Epithelial cell of prostate (primary cell): ENCODE data around the gene TTN.
"Not testable (repeated sequence)": the region's sequence is repeated elsewhere in the genome, so short reads cannot be mapped to it uniquely, and the experiment has no call there.

Source experiments
- DNase-seq: peaks from one replicate; pipeline ENCODE4 v3.0.0-alpha.2; 2011; ENCODE audit warnings: low read depth, low spot score
- H3K27ac ChIP-seq: fragments of 450-650 bp; 2 replicates; pipeline ENCODE4 v1.5.1; 2017; ENCODE audit warnings: mild to moderate bottlenecking

Gene TTN

DNA sequence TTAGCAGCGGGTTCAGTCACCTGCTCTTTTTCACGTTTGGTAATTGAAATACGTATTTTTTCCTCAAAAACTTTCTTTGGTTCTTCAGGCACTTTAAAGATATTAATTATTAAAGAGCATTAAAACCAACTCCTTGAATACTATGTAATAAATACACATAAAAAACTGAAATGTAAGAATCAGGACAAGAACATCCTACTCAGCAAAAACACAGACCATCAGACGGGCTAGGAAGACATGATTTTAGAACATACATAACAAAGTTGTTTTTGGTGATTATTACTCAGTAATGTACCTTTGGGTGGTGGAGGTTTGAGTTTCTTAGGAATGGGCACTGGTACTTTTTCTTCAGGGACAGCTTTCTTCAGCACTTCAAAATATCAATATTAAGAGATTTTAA, 126.1 kb downstream of the TTN start:
- no peak overlapping the region for H3K27ac ChIP-seq
- DNase-seq: no peak

GRCh38 chr2:178679891-178680290, 127.3 kb downstream of the TTN start:
- no peak for DNase-seq
- no peak overlapping the region for H3K27ac ChIP-seq

DNA sequence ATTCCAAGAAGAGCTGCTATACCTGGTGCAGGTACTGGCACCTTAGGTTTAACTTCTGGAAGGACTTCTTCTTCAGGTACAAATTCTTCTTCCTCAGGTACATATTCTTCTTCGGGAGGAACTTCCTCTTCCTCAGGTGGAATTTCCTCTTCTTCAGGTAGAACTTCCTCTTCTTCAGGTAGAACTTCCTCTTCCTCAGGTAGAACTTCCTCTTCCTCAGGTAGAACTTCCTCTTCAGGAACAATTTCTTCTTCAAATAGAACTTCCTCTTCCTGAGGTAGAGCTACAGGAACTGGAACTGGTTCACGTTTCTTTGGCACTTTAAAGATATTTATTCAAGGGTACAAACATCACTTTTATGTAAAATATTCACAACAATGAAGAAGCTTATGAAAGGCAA, 129.6 kb downstream of the TTN start:
- no peak overlapping the region for H3K27ac ChIP-seq
- DNase-seq: no peak

GRCh38 chr2:178676046-178676445, 131.2 kb downstream of the TTN start:
- DNase-seq: no peak
- H3K27ac ChIP-seq: no peak overlapping the region

GRCh38 chr2:178674122-178674521, 133.1 kb downstream of the TTN start:
- DNase-seq: no peak
- H3K27ac ChIP-seq: no peak overlapping the region

DNA sequence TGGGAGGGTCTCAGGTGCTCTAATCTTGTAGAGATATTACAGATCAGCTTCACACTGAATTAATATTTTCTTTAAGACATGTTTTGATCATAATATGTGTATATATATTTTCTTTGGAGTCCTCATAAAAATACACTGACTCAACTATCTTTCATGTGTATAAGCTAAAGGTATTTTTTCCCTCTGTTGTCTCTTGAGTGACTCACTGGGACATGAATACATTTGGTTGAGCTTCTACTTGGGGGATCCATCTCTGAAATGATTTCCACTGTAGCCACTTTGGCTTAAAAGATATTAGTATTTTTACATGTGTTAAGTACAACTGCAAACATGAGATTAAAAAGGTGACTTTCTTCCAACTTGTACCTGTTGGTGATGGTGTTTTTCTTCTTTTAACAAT, 140.8 kb downstream of the TTN start:
- no peak for DNase-seq
- H3K27ac ChIP-seq: no peak overlapping the region

DNA sequence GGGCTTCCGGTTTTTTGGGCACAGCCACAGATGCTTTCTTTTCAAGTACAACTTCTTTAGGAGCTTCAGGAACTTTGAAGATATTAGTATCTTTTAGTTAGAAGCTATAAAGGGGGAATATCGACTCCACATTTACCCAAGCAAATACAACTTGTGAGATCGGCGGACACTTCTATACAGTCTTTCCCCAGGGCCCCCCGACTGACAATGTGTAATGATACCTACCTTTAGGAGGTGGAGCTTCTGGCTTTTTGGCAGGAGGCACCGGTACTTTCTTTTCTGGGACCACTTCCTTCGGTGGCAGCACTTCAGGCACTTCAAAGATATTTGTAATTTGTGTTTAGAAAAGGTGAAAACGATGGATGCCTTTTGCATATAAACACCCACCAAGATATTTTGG, 148.7 kb downstream of the TTN start:
- not testable (repeated sequence) for H3K27ac ChIP-seq, DNase-seq

DNA sequence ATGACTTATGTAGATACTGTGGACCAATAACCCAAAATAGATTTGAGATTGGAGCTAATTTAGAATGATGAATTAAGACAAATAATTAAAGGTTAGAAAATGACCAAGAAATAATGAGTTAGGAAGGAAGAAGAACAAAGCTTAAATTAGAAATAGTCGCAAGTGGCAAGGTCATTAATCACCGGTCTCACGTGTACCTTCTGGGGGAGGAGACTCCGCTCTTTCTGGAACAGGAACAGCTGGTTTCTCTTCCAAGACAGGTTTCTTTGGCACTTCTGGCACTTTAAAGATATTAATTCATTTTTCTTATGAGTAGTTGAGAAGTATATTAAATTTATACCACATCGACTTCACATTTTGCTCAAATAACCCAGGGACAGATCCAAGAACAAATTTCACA, 156.7 kb downstream of the TTN start:
- H3K27ac ChIP-seq: no peak overlapping the region
- no peak for DNase-seq

DNA sequence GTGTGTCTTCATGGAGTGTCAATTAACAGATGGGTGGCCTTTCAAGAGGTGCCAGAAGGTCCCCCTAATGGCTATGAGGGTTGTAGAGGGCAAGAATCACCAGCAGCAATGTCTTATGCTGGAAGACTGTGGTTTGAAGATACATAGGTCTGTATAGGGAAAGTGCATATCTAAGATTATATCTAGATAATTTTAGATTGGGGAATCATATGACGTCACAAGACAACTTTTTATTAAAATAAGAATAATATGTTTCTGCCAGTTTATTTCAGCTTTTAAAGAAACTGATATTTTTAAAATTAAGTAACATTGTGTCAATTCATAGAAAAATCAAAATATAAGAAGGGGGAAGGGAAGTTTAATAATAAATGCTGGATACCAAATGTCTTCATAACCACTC, 162.3 kb downstream of the TTN start:
- DNase-seq: no peak
- H3K27ac ChIP-seq: no peak overlapping the region

- H3K27ac ChIP-seq: no peak overlapping the region
- no peak for DNase-seq
Observed at GRCh38 chr2:178641498-178641897, 165.7 kb downstream of the TTN start.

DNA sequence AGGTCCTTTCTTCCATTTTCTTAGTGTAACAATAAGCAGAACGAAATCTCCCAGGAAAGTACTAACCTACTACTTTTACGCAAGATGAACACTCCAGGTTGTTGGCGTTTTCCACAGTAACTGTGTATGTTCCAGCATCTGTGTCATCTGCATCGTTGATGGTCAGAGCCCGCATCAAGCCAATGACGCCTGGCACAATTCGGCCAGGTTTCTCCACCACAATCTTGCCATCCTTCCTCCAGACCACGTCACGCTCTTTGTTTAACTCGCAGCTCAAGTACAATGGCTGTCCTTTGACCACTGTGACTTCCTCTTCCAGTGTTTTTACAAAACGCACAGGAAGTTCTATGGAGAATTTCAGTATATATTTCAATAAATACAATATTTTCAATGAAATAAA, 171.3 kb downstream of the TTN start:
- no peak for DNase-seq
- H3K27ac ChIP-seq: no peak overlapping the region

GRCh38 chr2:178632729-178633128, 174.5 kb downstream of the TTN start:
- no peak for DNase-seq

GRCh38 chr2:178630581-178630980, 176.6 kb downstream of the TTN start:
- H3K27ac ChIP-seq: no peak overlapping the region
- no peak for DNase-seq

More at GRCh38 chr2:178632729-178633128, 174.5 kb downstream of the TTN start:
- no peak overlapping the region for H3K27ac ChIP-seq

DNA sequence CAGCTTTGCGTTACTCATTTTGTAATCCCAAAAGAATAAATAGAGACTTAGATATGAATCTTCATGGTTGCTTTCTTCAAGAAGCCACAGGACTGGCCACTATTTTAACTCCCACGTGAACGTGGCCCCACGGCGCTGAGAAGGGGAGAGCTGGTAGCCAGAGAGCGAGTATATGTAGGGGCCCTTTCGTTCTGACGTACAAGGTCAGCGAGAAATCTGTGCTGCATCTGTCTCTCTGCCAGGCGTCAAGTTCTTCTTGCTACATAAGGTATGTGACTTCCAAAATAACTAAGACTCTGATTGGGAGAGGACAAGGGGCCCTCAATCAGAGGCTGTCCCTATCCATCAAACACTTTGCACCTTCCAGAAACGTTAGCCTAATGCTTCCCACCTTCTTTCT, 177.8 kb downstream of the TTN start:
- H3K27ac ChIP-seq: no peak overlapping the region
- no peak for DNase-seq

DNA sequence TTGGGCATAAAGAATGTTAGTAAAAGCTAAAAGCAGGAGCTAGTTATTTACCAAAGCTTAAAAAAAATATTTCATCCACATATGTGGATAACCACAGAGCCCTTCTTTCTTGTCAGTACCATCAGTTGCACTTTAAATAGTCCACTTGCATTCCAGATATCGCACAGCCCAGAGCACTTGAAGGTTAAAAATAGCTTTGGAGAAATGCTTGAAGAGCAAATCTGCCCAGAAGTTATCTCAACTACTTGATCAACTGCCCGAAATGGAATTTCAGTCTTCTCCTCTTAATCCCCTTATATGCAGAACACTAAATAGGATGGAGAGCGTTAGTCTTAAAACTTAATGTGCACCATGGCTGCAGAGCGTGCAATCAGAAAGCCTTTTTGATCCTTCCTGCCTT, 178.6 kb downstream of the TTN start:
- DNase-seq: no peak
- H3K27ac ChIP-seq: no peak overlapping the region

GRCh38 chr2:178627401-178627800, 179.8 kb downstream of the TTN start:
- no peak overlapping the region for H3K27ac ChIP-seq

DNA sequence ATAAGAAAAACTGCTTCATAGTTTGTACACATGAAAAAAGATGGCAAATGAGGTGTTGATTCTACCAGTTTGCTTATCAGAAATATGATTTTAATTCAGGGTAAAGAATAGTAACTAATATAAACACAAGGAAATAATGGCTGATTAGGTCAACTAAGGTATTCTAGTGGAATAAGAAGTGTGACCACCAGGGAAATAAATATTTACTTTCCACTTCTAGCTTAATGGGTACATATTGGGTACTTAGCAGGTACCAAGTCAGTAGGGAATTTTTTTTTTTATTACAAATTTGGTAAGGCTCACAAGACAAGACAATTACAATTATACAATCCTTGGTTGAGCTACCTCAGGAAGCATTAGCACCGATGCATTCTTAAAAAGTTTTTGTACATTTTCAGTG, 191.3 kb downstream of the TTN start:
- H3K27ac ChIP-seq: no peak overlapping the region
- no peak for DNase-seq

More at GRCh38 chr2:178627401-178627800, 179.8 kb downstream of the TTN start:
- DNase-seq: no peak

DNA sequence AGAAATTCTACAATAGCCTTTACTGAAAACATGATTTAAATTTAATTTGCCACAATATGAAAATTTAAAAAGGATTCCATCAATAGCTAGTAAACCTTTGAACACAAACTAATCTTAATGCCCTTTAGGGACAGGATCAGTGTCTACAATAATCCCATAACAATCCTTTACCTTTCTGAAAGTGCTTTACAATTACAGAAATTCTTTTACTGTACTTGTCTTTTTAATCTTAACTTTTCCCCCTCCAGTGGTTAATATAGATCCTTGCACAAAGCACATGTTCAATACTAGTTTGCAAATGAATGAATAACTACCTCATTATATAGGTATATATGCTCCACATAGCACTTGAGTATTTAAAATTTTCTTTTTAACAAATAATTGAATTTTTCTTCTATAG, 204.3 kb downstream of the TTN start:
- H3K27ac ChIP-seq: no peak overlapping the region
- no peak for DNase-seq

- no peak for DNase-seq
- no peak overlapping the region for H3K27ac ChIP-seq
Observed at GRCh38 chr2:178592655-178593054, 214.6 kb downstream of the TTN start.

DNA sequence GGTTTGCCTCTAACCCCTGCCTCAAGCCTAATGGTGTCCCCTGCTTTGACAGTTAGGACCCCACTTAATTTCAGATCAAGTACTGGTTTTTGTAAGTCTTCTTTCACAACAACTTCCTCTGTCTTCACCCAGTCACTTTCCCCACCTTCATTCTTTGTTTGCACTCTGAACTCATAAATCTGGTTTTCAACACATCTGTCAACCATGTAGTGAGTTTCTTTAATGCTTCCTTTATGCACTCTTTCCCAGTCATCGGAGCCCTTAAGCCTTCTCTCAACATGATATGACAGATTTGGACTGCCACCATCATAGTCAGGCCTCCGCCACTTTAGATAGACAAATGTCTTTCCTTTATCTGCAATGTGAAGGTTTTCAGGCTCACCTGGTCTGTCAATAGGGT, 217.9 kb downstream of the TTN start:
- no peak for DNase-seq
- H3K27ac ChIP-seq: no peak overlapping the region

- no peak overlapping the region for H3K27ac ChIP-seq
- no peak for DNase-seq
Observed at GRCh38 chr2:178584666-178585065, 222.6 kb downstream of the TTN start.

GRCh38 chr2:178579006-178579405, 228.2 kb downstream of the TTN start:
- DNase-seq: no peak
- H3K27ac ChIP-seq: no peak overlapping the region

DNA sequence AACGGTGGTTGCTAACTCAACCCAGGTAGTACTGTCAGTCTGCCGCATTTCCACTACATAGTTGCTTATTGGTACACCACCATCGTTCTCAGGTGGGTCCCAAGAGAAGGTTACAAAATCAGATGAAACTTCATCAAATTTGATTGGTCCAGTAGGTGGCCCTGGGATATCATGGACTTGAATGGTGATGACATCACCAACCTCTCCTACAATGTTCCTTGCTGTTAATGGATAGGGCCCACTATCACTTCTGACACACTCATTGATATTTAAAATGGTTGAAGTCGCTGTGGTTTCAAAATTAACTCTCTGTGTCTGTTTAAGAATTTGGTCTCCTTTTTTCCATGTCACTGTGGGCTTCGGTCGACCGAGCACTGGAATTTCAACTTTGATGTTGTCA, 232.4 kb downstream of the TTN start:
- no peak for DNase-seq
- H3K27ac ChIP-seq: no peak overlapping the region
